Activated CD4-positive, alpha-beta T cell treated with anti-CD3 and anti-CD28 coated beads, Interleukin-2, amount 50 U/mL, for 1 hour (primary cell): ENCODE measurements around the gene RIOX2.

Experiments
- DNase-seq: peaks from one replicate; pipeline ENCODE4 v3.0.0-alpha.2; 2020

The RIOX2 gene

DNA sequence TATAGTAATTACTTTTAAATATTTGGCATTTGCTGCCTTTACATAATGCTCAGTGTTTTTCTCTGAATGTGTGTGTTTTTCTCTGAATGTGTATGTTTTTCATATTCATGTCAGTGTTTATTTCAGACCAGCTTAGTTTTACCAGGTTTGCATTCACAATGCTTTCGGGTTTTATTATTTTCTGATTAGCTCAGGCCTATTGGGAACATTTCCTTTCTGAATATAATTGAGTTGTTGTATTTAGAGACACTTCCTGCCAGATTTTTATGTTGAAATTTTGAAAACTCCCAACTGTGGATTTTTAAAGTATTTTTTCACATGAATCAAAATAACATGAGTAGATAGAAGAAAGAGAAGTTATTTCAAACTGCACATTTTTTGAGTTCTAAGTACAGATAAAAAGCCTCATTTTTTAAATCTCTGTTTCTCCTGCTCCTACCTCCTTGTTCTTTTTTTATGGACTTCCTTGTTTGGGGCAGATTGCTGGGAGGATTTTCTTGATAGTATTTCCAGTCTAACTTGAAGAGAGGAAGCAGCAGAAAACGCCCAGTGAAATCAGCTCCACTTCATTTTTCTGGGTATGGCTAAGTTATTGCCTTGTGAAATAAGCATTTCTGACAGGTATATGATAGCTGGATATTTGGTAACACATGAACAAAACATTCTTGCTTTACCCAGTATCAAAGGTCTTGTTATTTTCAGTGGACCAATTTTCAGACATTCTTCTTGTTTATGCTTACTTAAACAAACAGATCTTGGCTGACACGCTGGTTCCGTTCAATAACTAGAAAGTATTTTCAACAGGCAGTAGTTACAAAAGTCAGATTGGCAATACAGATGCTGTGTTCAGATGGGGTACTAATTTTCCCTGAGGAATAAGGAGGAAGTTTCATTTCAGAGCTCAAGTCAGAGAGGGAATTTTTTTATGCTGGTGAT, 70.7 kb downstream of the RIOX2 start:
- DNase-seq: no peak

DNA sequence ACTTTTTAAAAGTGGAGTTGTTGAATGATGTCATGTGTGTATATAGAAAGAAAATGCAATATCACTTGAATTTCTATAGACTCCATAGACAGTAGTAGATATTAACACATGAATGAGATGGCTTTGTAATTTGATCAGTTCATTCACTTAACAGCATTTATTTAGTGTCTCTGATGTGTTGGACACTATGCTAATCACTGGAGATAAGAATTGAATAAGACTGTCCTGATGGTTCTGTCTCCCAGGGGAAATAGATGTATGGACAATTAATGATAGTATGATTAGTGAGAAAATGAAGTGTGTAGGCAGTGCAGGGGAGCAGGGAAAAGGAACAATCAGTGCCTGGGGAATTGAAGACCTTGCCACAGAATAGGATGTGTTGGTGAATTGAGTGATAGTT, 72.9 kb downstream of the RIOX2 start:
- no peak for DNase-seq

DNA sequence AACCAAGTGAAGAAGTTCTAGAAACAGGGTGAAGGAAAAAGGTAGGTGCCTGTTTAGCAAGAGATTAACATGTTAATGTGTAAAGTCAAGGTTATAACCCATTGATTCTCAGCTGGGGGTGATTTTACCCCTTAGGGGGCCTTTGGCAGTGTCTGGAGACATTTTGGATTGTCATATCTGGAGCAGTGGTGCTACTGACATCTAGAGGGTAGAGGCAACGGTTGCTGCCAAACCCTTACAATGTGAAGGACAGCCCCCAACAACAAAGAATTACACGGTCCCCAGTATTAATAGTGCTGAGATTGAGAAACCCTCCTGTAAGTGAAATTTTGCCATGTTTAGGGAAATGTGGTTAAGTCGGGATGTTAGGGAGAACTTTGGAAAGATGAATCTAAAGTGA, 75.7 kb downstream of the RIOX2 start:
- DNase-seq: no peak

DNA sequence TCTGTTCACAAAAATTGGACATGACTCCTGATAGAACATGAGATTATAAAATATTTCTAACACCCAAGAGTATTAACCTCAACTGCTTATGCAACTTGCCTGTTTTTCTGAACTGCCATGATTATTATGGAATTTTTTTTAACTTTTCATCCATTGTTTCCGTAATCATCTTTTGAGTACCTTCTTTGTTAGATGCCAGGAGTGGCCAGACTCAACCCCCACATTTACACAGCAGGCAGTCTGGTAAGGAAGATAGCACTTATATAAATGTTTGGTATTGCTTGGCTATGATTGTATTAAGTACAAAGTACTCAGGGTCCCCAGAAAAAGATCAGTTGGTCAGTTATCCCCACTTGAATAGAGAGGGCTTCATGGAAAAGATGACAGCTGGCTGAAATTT, 76.1 kb downstream of the RIOX2 start:
- DNase-seq: no peak

DNA sequence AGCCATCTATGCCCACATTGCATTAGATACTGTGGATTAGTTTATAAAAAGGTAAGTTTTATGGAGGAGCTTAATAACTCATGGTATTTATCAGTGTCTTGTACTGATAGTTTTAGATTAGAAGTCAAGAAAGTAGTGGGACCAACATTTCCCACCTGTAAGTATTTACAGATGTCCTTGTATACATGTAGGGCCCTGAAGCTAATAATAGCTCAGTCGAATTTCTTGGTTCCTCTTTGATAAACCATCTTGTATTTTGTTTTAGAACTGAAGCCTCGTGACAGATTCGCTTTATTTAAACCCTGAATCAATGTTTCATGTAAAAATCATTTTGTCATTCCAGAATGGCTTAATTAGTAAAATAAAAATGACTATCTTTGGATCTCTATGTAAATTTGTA, 77.0 kb downstream of the RIOX2 start:
- DNase-seq: no peak

DNA sequence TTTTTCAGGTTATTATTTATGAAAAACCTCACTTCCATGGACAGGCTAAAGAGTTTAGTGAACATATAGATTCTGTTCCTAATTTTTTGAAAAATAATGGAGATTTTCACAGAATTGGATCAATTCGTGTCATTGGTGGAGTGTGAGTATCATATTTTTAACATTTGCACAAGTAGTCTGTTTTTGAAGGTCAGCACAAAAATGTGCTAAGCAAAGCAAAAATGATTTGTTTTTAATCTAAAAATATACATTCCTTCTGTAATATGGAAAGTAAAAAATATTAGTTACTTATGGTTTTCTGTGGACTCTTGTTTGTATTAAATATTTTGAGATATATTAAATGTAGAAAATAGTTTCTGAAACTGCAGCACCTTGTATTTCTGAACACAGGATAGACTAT, 79.4 kb downstream of the RIOX2 start:
- DNase-seq: no peak
